Stimulated activated CD8-positive, alpha-beta memory T cell treated with anti-CD3 and anti-CD28 coated beads, Interleukin-4, amount 100 ng/mL, for 4 hours (primary cell): ENCODE measurements around the gene UTP3.
"Not testable (repeated sequence)": the region's sequence is repeated elsewhere in the genome, so short reads cannot be mapped to it uniquely, and the experiment has no call there.

Experiments
- DNase-seq, 2 donors: peaks; one replicate each; pipeline ENCODE4 v3.0.0-alpha.2; 2020; ENCODE audit warnings: low read depth in 2 of 2, low spot score in 1 of 2

The UTP3 gene

GRCh38 chr4:70682142-70682541, 6.2 kb upstream of the UTP3 start:
- not testable (repeated sequence) for DNase-seq

- peak in 1 of 2 donors; percentile 2 for DNase-seq
These were observed 940 bp upstream of the UTP3 start for GRCh38 chr4:70687392-70687791.

- no peak for DNase-seq
These were observed 481 bp downstream of the UTP3 start for GRCh38 chr4:70688795-70689231.

GRCh38 chr4:70691661-70692060, 3.3 kb downstream of the UTP3 start:
- no peak for DNase-seq

GRCh38 chr4:70694633-70695032, 6.3 kb downstream of the UTP3 start:
- not testable (repeated sequence) for DNase-seq

- DNase-seq: not testable (repeated sequence)
These were observed 10.1 kb downstream of the UTP3 start for GRCh38 chr4:70698435-70698834.

GRCh38 chr4:70700712-70701111, 12.4 kb downstream of the UTP3 start:
- DNase-seq: no peak

GRCh38 chr4:70701271-70701670, 12.9 kb downstream of the UTP3 start:
- DNase-seq: no peak

GRCh38 chr4:70702592-70702991, 14.3 kb downstream of the UTP3 start:
- not testable (repeated sequence) for DNase-seq

- DNase-seq: no peak
These were observed 15.4 kb downstream of the UTP3 start for GRCh38 chr4:70703619-70704214.

GRCh38 chr4:70704215-70704930, 16.0 kb downstream of the UTP3 start:
- peak in 1 of 2 donors; percentile 40 for DNase-seq

GRCh38 chr4:70704931-70705182, 16.5 kb downstream of the UTP3 start:
- DNase-seq: no peak

- DNase-seq: peak in 1 of 2 donors; percentile 58
These were observed 17.1 kb downstream of the UTP3 start for GRCh38 chr4:70705183-70706043.

GRCh38 chr4:70706044-70706461, 17.7 kb downstream of the UTP3 start:
- no peak for DNase-seq

- DNase-seq: no peak
These were observed 18.2 kb downstream of the UTP3 start for GRCh38 chr4:70706516-70706915.

- DNase-seq: no peak
These were observed 21.4 kb downstream of the UTP3 start for GRCh38 chr4:70709611-70710205.

GRCh38 chr4:70711599-70711998, 23.3 kb downstream of the UTP3 start:
- no peak for DNase-seq

- no peak for DNase-seq
These were observed 23.8 kb downstream of the UTP3 start for GRCh38 chr4:70712150-70712549.

- no peak for DNase-seq
These were observed 24.5 kb downstream of the UTP3 start for GRCh38 chr4:70712604-70713452.

GRCh38 chr4:70713453-70714078, 25.2 kb downstream of the UTP3 start:
- DNase-seq: no peak
